Effector memory CD4-positive, alpha-beta T cell (primary cell): Measurements from ENCODE around the gene CTXND1.

Experiments
- DNase-seq, 3 donors: peaks; one replicate each; pipeline ENCODE4 v3.0.0-alpha.2; 2020
- H3K27ac ChIP-seq: 2 replicates; pipeline ENCODE4 v1.7.0; 2013; ENCODE audit warnings: mild to moderate bottlenecking, low read length, moderate library complexity; ENCODE audit not compliant: insufficient read depth, poor library complexity, severe bottlenecking
- H3K27me3 ChIP-seq: replicated peaks from 2 replicates; pipeline ENCODE4 v1.7.0; 2013; ENCODE audit warnings: mild to moderate bottlenecking, low read length; ENCODE audit not compliant: insufficient read depth, control insufficient read depth, poor library complexity, severe bottlenecking
- H3K36me3 ChIP-seq: 2 replicates; pipeline ENCODE4 v1.7.0; 2013; ENCODE audit warnings: mild to moderate bottlenecking, low read length, moderate library complexity; ENCODE audit not compliant: control insufficient read depth, insufficient read depth
- H3K4me1 ChIP-seq: 2 replicates; pipeline ENCODE4 v1.7.0; 2013; ENCODE audit warnings: low read length, mild to moderate bottlenecking; ENCODE audit not compliant: control insufficient read depth, insufficient read depth, poor library complexity, severe bottlenecking
- H3K4me3 ChIP-seq: 2 replicates; pipeline ENCODE4 v1.7.0; 2013; ENCODE audit warnings: low read length, low read depth, mild to moderate bottlenecking; ENCODE audit not compliant: insufficient read depth, poor library complexity, severe bottlenecking
- H3K9me3 ChIP-seq: 2 replicates; pipeline ENCODE4 v1.7.0; 2013; ENCODE audit warnings: mild to moderate bottlenecking, low read length, moderate library complexity; ENCODE audit not compliant: control insufficient read depth

The CTXND1 gene

GRCh38 chr15:80202016-80202315 lies 50.0 kb downstream of the CTXND1 start:
- Histone ChIP-seq H3K36me3 (no peaks in the 10 kb centered on the region), H3K4me3 (no peak overlapping the region), H3K4me1 (no peaks in the 10 kb centered on the region), H3K27ac (no peak overlapping the region), H3K27me3 (no peaks in the 10 kb centered on the region), H3K9me3 (no peaks in the 10 kb centered on the region)
- no peak for DNase-seq

GRCh38 chr15:80201256-80202015 lies 50.6 kb downstream of the CTXND1 start:
- Histone ChIP-seq H3K4me1 (no peaks in the 10 kb centered on the region), H3K36me3 (no peaks in the 10 kb centered on the region), H3K4me3 (no peak overlapping the region), H3K27ac (no peak overlapping the region), H3K9me3 (no peaks in the 10 kb centered on the region), H3K27me3 (no peaks in the 10 kb centered on the region)
- no peak for DNase-seq

- no peak for DNase-seq
- H3K9me3 ChIP-seq, result no peaks in the 10 kb centered on the region
These were observed 52.1 kb downstream of the CTXND1 start for GRCh38 chr15:80199869-80200268.

GRCh38 chr15:80199366-80199765 lies 52.6 kb downstream of the CTXND1 start:
- H3K9me3 ChIP-seq, result no peaks in the 10 kb centered on the region
- H3K27me3 ChIP-seq, result no peaks in the 10 kb centered on the region
- no peak for DNase-seq
- no peak overlapping the region for H3K4me3 ChIP-seq
- no peak overlapping the region for H3K27ac ChIP-seq
- no peaks in the 10 kb centered on the region for H3K36me3 ChIP-seq
- no peaks in the 10 kb centered on the region for H3K4me1 ChIP-seq

More at GRCh38 chr15:80199869-80200268, 52.1 kb downstream of the CTXND1 start:
- no peaks in the 10 kb centered on the region for H3K4me1 ChIP-seq
- H3K4me3 ChIP-seq, result no peak overlapping the region
- H3K27me3 ChIP-seq, result no peaks in the 10 kb centered on the region
- H3K27ac ChIP-seq, result no peak overlapping the region
- no peaks in the 10 kb centered on the region for H3K36me3 ChIP-seq

GRCh38 chr15:80194914-80195313 lies 57.1 kb downstream of the CTXND1 start:
- no peaks in the 10 kb centered on the region for H3K36me3 ChIP-seq
- H3K4me1 ChIP-seq, result no peaks in the 10 kb centered on the region
- no peaks in the 10 kb centered on the region for H3K9me3 ChIP-seq
- no peak overlapping the region for H3K27ac ChIP-seq
- no peak overlapping the region for H3K4me3 ChIP-seq
- DNase-seq, result no peak
- H3K27me3 ChIP-seq, result no peaks in the 10 kb centered on the region

GRCh38 chr15:80194186-80194585 lies 57.8 kb downstream of the CTXND1 start:
- Histone ChIP-seq H3K4me3 (no peak overlapping the region), H3K4me1 (no peaks in the 10 kb centered on the region), H3K27ac (no peak overlapping the region), H3K27me3 (no peaks in the 10 kb centered on the region), H3K36me3 (no peaks in the 10 kb centered on the region), H3K9me3 (no peaks in the 10 kb centered on the region)
- DNase-seq, result no peak

- no peak overlapping the region for H3K27ac ChIP-seq
- no peaks in the 10 kb centered on the region for H3K27me3 ChIP-seq
- no peaks in the 10 kb centered on the region for H3K36me3 ChIP-seq
- H3K9me3 ChIP-seq, result no peaks in the 10 kb centered on the region
- no peaks in the 10 kb centered on the region for H3K4me1 ChIP-seq
- DNase-seq, result no peak
- no peak overlapping the region for H3K4me3 ChIP-seq
These were observed 60.0 kb downstream of the CTXND1 start for GRCh38 chr15:80191897-80192595.

GRCh38 chr15:80191198-80191597 lies 60.8 kb downstream of the CTXND1 start:
- DNase-seq, result no peak
- H3K4me3 ChIP-seq, result no peak overlapping the region
- no peaks in the 10 kb centered on the region for H3K27me3 ChIP-seq
- no peaks in the 10 kb centered on the region for H3K9me3 ChIP-seq
- H3K36me3 ChIP-seq, result no peaks in the 10 kb centered on the region
- H3K4me1 ChIP-seq, result no peaks in the 10 kb centered on the region
- no peak overlapping the region for H3K27ac ChIP-seq

GRCh38 chr15:80188251-80188650 lies 63.8 kb downstream of the CTXND1 start:
- Histone ChIP-seq H3K27me3 (no peaks in the 10 kb centered on the region), H3K9me3 (no peaks in the 10 kb centered on the region), H3K27ac (no peak overlapping the region), H3K4me3 (no peak overlapping the region), H3K36me3 (no peaks in the 10 kb centered on the region), H3K4me1 (no peaks in the 10 kb centered on the region)
- no peak for DNase-seq

GRCh38 chr15:80186597-80186996 lies 65.4 kb downstream of the CTXND1 start:
- no peak for DNase-seq
- no peaks in the 10 kb centered on the region for H3K4me1 ChIP-seq
- H3K4me3 ChIP-seq, result no peak overlapping the region
- H3K36me3 ChIP-seq, result no peaks in the 10 kb centered on the region
- no peaks in the 10 kb centered on the region for H3K27me3 ChIP-seq
- H3K9me3 ChIP-seq, result no peaks in the 10 kb centered on the region
- H3K27ac ChIP-seq, result no peak overlapping the region
